Renal cortex interstitium (tissue), 15 donors: ENCODE results near the gene MYO1C. TPM values are rescaled to one million over a fixed set of nuclear protein-coding genes. Genes with fewer than 3 reads are reported as not detected.
"Not testable (repeated sequence)": the region's sequence is repeated elsewhere in the genome, so short reads cannot be mapped to it uniquely, and the experiment has no call there.

ENCODE experiments used
- DNase-seq, 11 donors: peaks; one replicate each; pipeline ENCODE4 v3.0.0-alpha.2; 2013; ENCODE audit warnings: low read depth in 9 of 11, low spot score in 4 of 11; ENCODE audit errors: extremely low read depth in 1 of 11
- long read RNA-seq, 16 experiments: transcript quantifications; one replicate each; lab custom pipeline, GENCODE V29; 2026
- polyA plus RNA-seq, 3 donors: library from polyadenylated mRNA; unstranded; fragments of 120-200 nt; gene quantifications; one replicate each; pipeline ENCODE4 v1.2.1, GENCODE V29; 2013; ENCODE audit not compliant: insufficient read length in 3 of 3

MYO1C gene
- polyA plus RNA-seq: 10 to 100 TPM; 52.4 to 81.2 (median 68.2) TPM
- long read RNA-seq, donor 1, full-length matches to known transcripts: 4 of 4 reads
- long read RNA-seq, donor 1, partial matches to known transcripts: 0 of 4 reads
- long read RNA-seq, donor 1, other reads (novel, unspliced or antisense): 0 of 4 reads
- long read RNA-seq, donor 2, full-length matches to known transcripts: 1 of 1 reads
- long read RNA-seq, donor 2, partial matches to known transcripts: 0 of 1 reads
- long read RNA-seq, donor 2, other reads (novel, unspliced or antisense): 0 of 1 reads
- long read RNA-seq, donor 3, full-length matches to known transcripts: 10 of 10 reads
- long read RNA-seq, donor 3, partial matches to known transcripts: 0 of 10 reads
- long read RNA-seq, donor 3, other reads (novel, unspliced or antisense): 0 of 10 reads
- long read RNA-seq, donor 4, full-length matches to known transcripts: 4 of 4 reads
- long read RNA-seq, donor 4, partial matches to known transcripts: 0 of 4 reads
- long read RNA-seq, donor 4, other reads (novel, unspliced or antisense): 0 of 4 reads
- long read RNA-seq, donor 5: 0 reads
- long read RNA-seq, donor 6, full-length matches to known transcripts: 9 of 55 reads
- long read RNA-seq, donor 6, partial matches to known transcripts: 46 of 55 reads
- long read RNA-seq, donor 6, other reads (novel, unspliced or antisense): 0 of 55 reads
- long read RNA-seq, donor 7, full-length matches to known transcripts: 1 of 1 reads
- long read RNA-seq, donor 7, partial matches to known transcripts: 0 of 1 reads
- long read RNA-seq, donor 7, other reads (novel, unspliced or antisense): 0 of 1 reads
- long read RNA-seq, donor 8: 0 reads
- long read RNA-seq, donor 9, full-length matches to known transcripts: 5 of 5 reads
- long read RNA-seq, donor 9, partial matches to known transcripts: 0 of 5 reads
- long read RNA-seq, donor 9, other reads (novel, unspliced or antisense): 0 of 5 reads
- long read RNA-seq, donor 10, full-length matches to known transcripts: 2 of 2 reads
- long read RNA-seq, donor 10, partial matches to known transcripts: 0 of 2 reads
- long read RNA-seq, donor 10, other reads (novel, unspliced or antisense): 0 of 2 reads
- long read RNA-seq, donor 11, full-length matches to known transcripts: 13 of 13 reads
- long read RNA-seq, donor 11, partial matches to known transcripts: 0 of 13 reads
- long read RNA-seq, donor 11, other reads (novel, unspliced or antisense): 0 of 13 reads
- long read RNA-seq, donor 12, full-length matches to known transcripts: 2 of 2 reads
- long read RNA-seq, donor 12, partial matches to known transcripts: 0 of 2 reads
- long read RNA-seq, donor 12, other reads (novel, unspliced or antisense): 0 of 2 reads
- long read RNA-seq, donor 13: 0 reads
- long read RNA-seq, donor 14, full-length matches to known transcripts: 6 of 6 reads
- long read RNA-seq, donor 14, partial matches to known transcripts: 0 of 6 reads
- long read RNA-seq, donor 14, other reads (novel, unspliced or antisense): 0 of 6 reads
- long read RNA-seq, donor 15, full-length matches to known transcripts: 2 of 2 reads
- long read RNA-seq, donor 15, partial matches to known transcripts: 0 of 2 reads
- long read RNA-seq, donor 15, other reads (novel, unspliced or antisense): 0 of 2 reads
- long read RNA-seq, donor 16, full-length matches to known transcripts: 21 of 21 reads
- long read RNA-seq, donor 16, partial matches to known transcripts: 0 of 21 reads
- long read RNA-seq, donor 16, other reads (novel, unspliced or antisense): 0 of 21 reads

- no peak for DNase-seq
Measured at GRCh38 chr17:1492249-1493206, at the start of gene MYO1C. Gene MYO1C (minus strand): TSS chr17:1492686. CDS start chr17:1492487, 199 bp downstream.

GRCh38 chr17:1541367-1541904 lies 49.0 kb upstream of the MYO1C start:
- no peak for DNase-seq

GRCh38 chr17:1539811-1540210 lies 47.3 kb upstream of the MYO1C start:
- no peak for DNase-seq

GRCh38 chr17:1535737-1536136 lies 43.3 kb upstream of the MYO1C start:
- DNase-seq: no peak

- DNase-seq: no peak
Measured at GRCh38 chr17:1533661-1534325, 41.3 kb upstream of the MYO1C start.

GRCh38 chr17:1532836-1533602 lies 40.5 kb upstream of the MYO1C start:
- no peak for DNase-seq

GRCh38 chr17:1529863-1530262 lies 37.4 kb upstream of the MYO1C start:
- no peak for DNase-seq

- DNase-seq: not testable (repeated sequence)
Measured at GRCh38 chr17:1526876-1527275, 34.4 kb upstream of the MYO1C start.

- DNase-seq: no peak
Measured at GRCh38 chr17:1522626-1523025, 30.1 kb upstream of the MYO1C start.

- peak in 1 of 11 donors; percentile 9 for DNase-seq
Measured at GRCh38 chr17:1521086-1521640, 28.7 kb upstream of the MYO1C start.

- no peak for DNase-seq
Measured at GRCh38 chr17:1519678-1520077, 27.2 kb upstream of the MYO1C start.

- no peak for DNase-seq
Measured at GRCh38 chr17:1518410-1518809, 25.9 kb upstream of the MYO1C start.

- peak; percentile 89 to 97 (median 96) for DNase-seq
Measured at GRCh38 chr17:1516388-1517161, 24.1 kb upstream of the MYO1C start, which contains the start of gene INPP5K. Gene INPP5K (minus strand): TSS chr17:1516612. CDS start chr17:1516499, 113 bp downstream.

- peak in 9 of 11 donors; percentile 68 to 88 (median 75) for DNase-seq
Measured at GRCh38 chr17:1515640-1516387, 23.3 kb upstream of the MYO1C start.
